NCI-H510A (cell line): ENCODE data around the gene EVI2A.

Source experiments
- DNase-seq: peaks from one replicate; lab custom pipeline; 2025; lab: John Stamatoyannopoulos, UW

The EVI2A gene

GRCh38 chr17:31272803-31273202 lies 48.6 kb downstream of the EVI2A start:
- DNase-seq, result no peak

- DNase-seq, result no peak
Measured at GRCh38 chr17:31272236-31272635, 49.2 kb downstream of the EVI2A start.

- no peak for DNase-seq
Measured at GRCh38 chr17:31269578-31269983, 51.8 kb downstream of the EVI2A start.

- no peak for DNase-seq
Measured at GRCh38 chr17:31269036-31269577, 52.3 kb downstream of the EVI2A start.
